Subcutaneous adipose tissue (tissue), 4 donors: Measurements from ENCODE around the gene SIK3. TPM values are rescaled to one million over a fixed set of nuclear protein-coding genes. Genes with fewer than 3 reads are reported as not detected.

Experiments
- CTCF ChIP-seq: fragments of 450-650 bp; IDR thresholded peaks from one replicate; pipeline ENCODE4 v1.5.1; 2016; ENCODE audit warnings: low read depth, mild to moderate bottlenecking, control low read depth, antibody characterized with exemption, moderate library complexity
- total RNA-seq, 4 donors: library from RNA; depleted of rRNA; stranded (reverse); fragments of >200 nt; gene quantifications; one replicate each; pipeline ENCODE4 v1.1.0, GENCODE V29; 2016

The SIK3 gene
- total RNA-seq, 4 donors from 2014 or later: 27.7 to 44.8 (median 40.3) TPM

- TF ChIP-seq CTCF: no peak
Measured at GRCh38 chr11:116928845-116929244, 169.4 kb downstream of the SIK3 start.

- no peak for TF ChIP-seq CTCF
Measured at GRCh38 chr11:116928102-116928777, 170.0 kb downstream of the SIK3 start.

GRCh38 chr11:116927163-116927974, 170.9 kb downstream of the SIK3 start:
- no peak for TF ChIP-seq CTCF

- no peak for TF ChIP-seq CTCF
Measured at GRCh38 chr11:116925050-116925449, 173.2 kb downstream of the SIK3 start.

DNA sequence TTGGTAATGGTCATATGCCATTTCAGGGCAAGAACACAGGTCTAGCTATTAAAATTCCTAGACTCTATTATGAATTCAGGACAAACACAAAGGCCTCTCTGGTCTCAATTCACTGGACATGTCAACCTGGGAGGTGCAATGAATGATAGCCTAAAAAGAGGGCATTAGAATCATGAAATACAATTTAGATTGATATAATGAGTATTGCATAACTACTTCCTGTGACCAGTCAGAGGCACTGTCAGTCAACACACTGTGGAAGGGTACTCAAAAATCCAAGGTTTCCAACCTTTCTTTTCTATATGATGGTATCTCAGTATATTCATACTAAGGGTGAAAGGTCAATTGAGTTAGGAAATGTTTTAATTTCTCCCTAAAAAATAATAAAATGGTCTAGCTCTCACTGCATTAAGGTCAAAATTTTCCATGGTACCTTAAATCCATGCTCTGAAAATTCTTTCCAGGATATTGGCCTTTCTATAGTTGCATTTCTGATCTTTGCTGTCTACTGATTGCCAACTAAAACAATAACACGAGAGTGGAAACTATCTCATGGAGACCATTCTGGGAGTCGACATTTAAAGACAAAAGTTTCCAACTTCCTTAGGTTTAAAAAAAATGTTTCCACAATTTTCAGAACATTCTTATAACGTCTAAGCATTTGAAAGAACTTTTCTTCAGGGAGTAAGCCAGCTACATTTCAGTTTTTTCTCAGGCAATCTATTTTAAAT, 179.1 kb downstream of the SIK3 start:
- no peak for TF ChIP-seq CTCF

DNA sequence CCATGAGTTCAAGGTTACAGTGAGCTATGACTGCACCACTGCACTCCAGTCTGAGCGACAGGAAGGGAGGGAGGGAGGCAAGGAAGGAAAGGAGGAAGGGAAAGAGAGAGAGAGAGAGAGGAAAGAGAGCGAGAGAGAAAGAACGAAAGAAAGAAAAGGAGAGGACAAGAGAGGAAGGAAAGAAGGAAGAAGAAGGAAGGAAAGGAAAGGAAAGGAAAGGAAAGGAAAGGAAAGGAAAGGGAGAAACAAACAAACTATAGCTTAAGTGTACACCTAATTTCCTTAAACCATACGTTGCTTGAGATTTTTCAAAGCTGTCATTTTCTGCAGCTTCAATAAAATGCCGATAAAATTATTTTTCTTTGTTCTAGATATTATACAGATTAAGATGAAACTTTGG, 180.6 kb downstream of the SIK3 start:
- TF ChIP-seq CTCF: no peak

DNA sequence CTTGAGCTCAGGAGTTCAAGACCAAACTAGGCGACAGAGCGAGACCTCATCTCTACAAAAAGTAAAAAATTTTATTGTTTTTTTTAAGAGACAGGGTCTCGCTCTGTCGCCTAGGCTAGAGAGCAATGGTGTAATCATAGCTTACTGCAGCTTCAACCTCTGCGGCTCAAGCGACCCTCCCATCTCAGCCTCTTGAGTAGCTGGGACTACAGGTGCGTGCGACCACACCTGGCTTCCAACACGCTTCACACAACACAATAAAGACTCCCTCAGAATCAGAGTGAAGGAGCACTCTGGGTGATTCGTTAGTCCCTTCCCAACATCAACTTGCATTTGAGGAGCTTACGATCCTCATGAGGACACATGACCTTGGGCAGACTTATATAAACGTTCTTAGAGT, 181.3 kb downstream of the SIK3 start:
- TF ChIP-seq CTCF: no peak
